ENCODE data around the gene BRI3BP.

BRI3BP gene

GRCh38 chr12:125013816-125014442 is 20.5 kb downstream of the BRI3BP start:
- POLR2A ChIA-PET, result no interaction called here
- no peak for DNase-seq (ENCODE audit: low read depth, low spot score)
- no peak overlapping the region for H3K4me3 ChIP-seq (ENCODE audit: low read depth, low read length)
- CTCF ChIA-PET, result no interaction called here
- no peak for TF ChIP-seq CTCF (IDR thresholded peaks at IDR 0.05; ENCODE audit: insufficient read depth, low read length, missing control alignments)

GRCh38 chr12:125014526-125014925 is 21.1 kb downstream of the BRI3BP start:
- CTCF ChIA-PET, result no interaction called here
- no peak for TF ChIP-seq CTCF (IDR thresholded peaks at IDR 0.05; ENCODE audit: insufficient read depth, low read length, missing control alignments)
- POLR2A ChIA-PET, result no interaction called here
- no peak overlapping the region for H3K4me3 ChIP-seq (ENCODE audit: low read depth, low read length)
- DNase-seq (ENCODE audit: low read depth, low spot score), result no peak

- H3K4me3 ChIP-seq (ENCODE audit: low read depth, low read length), result no peak overlapping the region
- no peak for TF ChIP-seq CTCF (IDR thresholded peaks at IDR 0.05; ENCODE audit: insufficient read depth, low read length, missing control alignments)
- ChIA-PET POLR2A (no interaction called here), CTCF (interaction anchor here (0.9 kb wide), 1 partner anchor 75 kb away, joined by 3 read pairs; no protein-coding TSS in a partner anchor)
- no peak for DNase-seq (ENCODE audit: low read depth, low spot score)
Observed at GRCh38 chr12:125015680-125016310, 22.4 kb downstream of the BRI3BP start.

- DNase-seq (ENCODE audit: low read depth, low spot score), result no peak
- CTCF ChIA-PET, result interaction anchor here (1.0 kb wide), 1 partner anchor 9 kb away, joined by 3 read pairs; no protein-coding TSS in a partner anchor
- POLR2A ChIA-PET, result no interaction called here
- no peak overlapping the region for H3K4me3 ChIP-seq (ENCODE audit: low read depth, low read length)
- no peak for TF ChIP-seq CTCF (IDR thresholded peaks at IDR 0.05; ENCODE audit: insufficient read depth, low read length, missing control alignments)
Observed at GRCh38 chr12:125017801-125018200, 24.4 kb downstream of the BRI3BP start.

- no peak for DNase-seq (ENCODE audit: low read depth, low spot score)
- POLR2A ChIA-PET, result no interaction called here
- H3K4me3 ChIP-seq (ENCODE audit: low read depth, low read length), result no peak overlapping the region
- no peak for TF ChIP-seq CTCF (IDR thresholded peaks at IDR 0.05; ENCODE audit: insufficient read depth, low read length, missing control alignments)
- CTCF ChIA-PET, result no interaction called here
Observed at GRCh38 chr12:125018356-125018755, 24.9 kb downstream of the BRI3BP start.

GRCh38 chr12:125021096-125021495 is 27.7 kb downstream of the BRI3BP start:
- no peak overlapping the region for H3K4me3 ChIP-seq (ENCODE audit: low read depth, low read length)
- no peak for TF ChIP-seq CTCF (IDR thresholded peaks at IDR 0.05; ENCODE audit: insufficient read depth, low read length, missing control alignments)
- CTCF ChIA-PET, result no interaction called here
- POLR2A ChIA-PET, result no interaction called here
- DNase-seq (ENCODE audit: low read depth, low spot score), result no peak

Data from AG04449 (cell line).